Heart right ventricle (tissue), 16 donors: ENCODE data around the gene FAM83B. TPM values are rescaled to one million over a fixed set of nuclear protein-coding genes. Genes with fewer than 3 reads are reported as not detected.

Experiments used
- ATAC-seq, 8 donors: fragments of 200-7000 bp; cut with Tn5 transposase; one replicate each; pipeline ENCODE4 v1.9.1; 2020; ENCODE audit warnings: mild to moderate bottlenecking in 8 of 8, moderate library complexity in 8 of 8, moderate number of reproducible peaks in 1 of 8
- DNase-seq, 2 donors: peaks; one replicate each; pipeline ENCODE4 v3.0.0-alpha.2; 2020
- H3K27ac ChIP-seq, 10 donors: fragments of 200-600 bp; sonication (generic) in 2 of 10; one replicate each; pipeline versions ENCODE4 v1.5.0 to v1.8.0; 2020 to 2022; ENCODE audit warnings: mild to moderate bottlenecking in 3 of 10
- H3K27me3 ChIP-seq, 7 donors: fragments of 200-600 bp; one replicate each; pipeline ENCODE4 v1.8.0; 2021 to 2022; ENCODE audit warnings: mild to moderate bottlenecking in 2 of 7
- H3K36me3 ChIP-seq, 9 donors: fragments of 200-600 bp; sonication (generic) in 1 of 9; one replicate each; pipeline versions ENCODE4 v1.5.0 to v1.8.0; 2020 to 2022; ENCODE audit warnings: mild to moderate bottlenecking in 2 of 9
- H3K4me1 ChIP-seq, 9 donors: fragments of 200-600 bp; sonication (generic) in 1 of 9; one replicate each; pipeline versions ENCODE4 v1.5.0 to v1.8.0; 2020 to 2022; ENCODE audit warnings: mild to moderate bottlenecking in 4 of 9
- H3K4me3 ChIP-seq, 10 donors: fragments of 200-600 bp; sonication (generic) in 2 of 10; one replicate each; pipeline versions ENCODE4 v1.5.0 to v1.8.0; 2020 to 2022; ENCODE audit warnings: mild to moderate bottlenecking in 7 of 10, moderate library complexity in 2 of 10
- H3K9me3 ChIP-seq, 11 donors: fragments of 200-600 bp in 10 of 11; sonication (generic) in 2 of 11; one replicate each; pipeline versions ENCODE4 v1.5.0 to v1.8.0; 2013 to 2022; ENCODE audit warnings: mild to moderate bottlenecking in 2 of 11, control low read depth in 1 of 11, moderate library complexity in 1 of 11
- WGBS, 2 donors: extraction: QIAGEN DNeasy Blood & Tissue Kit; methylation state at CpG; one replicate each; pipeline ENCODE4 v1.1.7; 2013; ENCODE audit warnings: inconsistent platforms in 1 of 2; 5-methylcytosine and 5-hydroxymethylcytosine counted together
- intact Hi-C, 10 donors: fragments of 100-400 bp; cut with DNase I; formaldehyde crosslinking; loops; one replicate each; pipeline versions ENCODE4 v1.11.1 to v1.14.2; 2022
- polyA plus RNA-seq, 2 donors: library from polyadenylated mRNA; stranded (reverse); fragments of 200-250 nt; gene quantifications; one replicate each; pipeline ENCODE4 v1.2.3, GENCODE V29; 2013
- total RNA-seq, 10 donors: library from RNA; stranded (reverse); fragmentation: NEBNext Ultra II Directional in 3 of 10; extraction: Animal tissue kit (Norgen Biotek cat#: 25700) in 3 of 10; gene quantifications; one replicate each; pipeline versions ENCODE4 v1.2.1 to v1.2.4, GENCODE V29; 2021 to 2023
- TF ChIP-seq, protein P1 (sequence below), 9 donors: fragments of 200-600 bp; sonication (generic) in 2 of 9; IDR thresholded peaks; one replicate each; pipeline versions ENCODE4 v1.5.0 to v1.8.0; 2021 to 2022; ENCODE audit warnings: antibody characterized with exemption in 9 of 9, mild to moderate bottlenecking in 5 of 9, moderate library complexity in 1 of 9
- donor health status: Arrhythmogenic right ventricular cardiomyopathy.
- donor health status: ischemic (EF 13 %, LVEDD 7.1; RV severe dilation, severe dysfunction).
- donor health status: healthy with polysubstance abuse.
- donor health status: DM: no; HTN: yes; CAD: no.
- donor health status: DM: no; HTN: no; CAD: no.
- donor health status: ischemic (EF 25% LVEDD 6.9; RV normal size, moderate dysfunction).
- donor health status: ischemic (EF 25% LVEDD 5.7; RV mildly dilated, moderate dysfunction).
- donor health status: healthy.
- donor health status: DM: yes; HTN: yes; CAD: no.
- donor health status: Ischemic cardiomyopathy.
- donor health status: ischemic (EF 35%, LVEDD 5.7; RV mildly dilated, moderate dysfunction).
- donor health status: nonischemic (EF 11% LVEDD 7.7; RV severe dilation, severe dysfunction).
- donor health status: DM: yes; HTN: yes; CAD: no.
- donor health status: PGD.
- donor health status: ischemic (EF 29% LVEDD 5.4; RV normal size, mild dysfunction).
- donor health status: nonischemic (EF 23%, LVEDD 6.1; RV moderate dilation, normal function).

Gene FAM83B
- total and polyA plus RNA-seq, 12 donors: 0.01 to 7.2 (median 0.28) TPM; not detected in 4

DNA sequence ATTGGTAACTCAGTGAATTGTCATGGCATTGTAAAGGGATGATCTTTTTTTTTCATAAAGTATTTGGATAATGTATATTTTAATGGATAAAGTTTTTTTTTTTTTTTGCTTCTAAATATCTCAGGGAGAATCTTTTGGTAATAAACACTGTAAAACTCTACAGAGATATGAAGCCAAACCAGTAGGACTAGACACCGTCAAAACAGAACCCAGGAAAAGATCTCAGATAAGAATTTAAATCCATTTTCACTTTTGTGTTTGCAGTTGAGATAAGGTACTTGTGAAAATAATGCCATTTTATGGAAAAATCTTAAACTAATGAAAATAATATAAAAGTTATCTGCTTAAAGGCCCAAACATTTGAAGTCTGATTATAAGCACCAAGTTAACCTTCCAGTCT, 27.0 kb downstream of the FAM83B start:
- H3K36me3 ChIP-seq: no peaks in the 10 kb centered on the region
- no peaks in the 10 kb centered on the region for H3K9me3 ChIP-seq
- 39 to 56% methylated on average over 1 of the region's 1 CpG for WGBS, 2 donors
- no peaks in the 10 kb centered on the region for H3K4me1 ChIP-seq
- ATAC-seq (no peak), DNase-seq (no peak)
- no peaks in the 10 kb centered on the region for H3K27me3 ChIP-seq
- no peak overlapping the region for H3K4me3 ChIP-seq
- TF ChIP-seq, protein P1, sequence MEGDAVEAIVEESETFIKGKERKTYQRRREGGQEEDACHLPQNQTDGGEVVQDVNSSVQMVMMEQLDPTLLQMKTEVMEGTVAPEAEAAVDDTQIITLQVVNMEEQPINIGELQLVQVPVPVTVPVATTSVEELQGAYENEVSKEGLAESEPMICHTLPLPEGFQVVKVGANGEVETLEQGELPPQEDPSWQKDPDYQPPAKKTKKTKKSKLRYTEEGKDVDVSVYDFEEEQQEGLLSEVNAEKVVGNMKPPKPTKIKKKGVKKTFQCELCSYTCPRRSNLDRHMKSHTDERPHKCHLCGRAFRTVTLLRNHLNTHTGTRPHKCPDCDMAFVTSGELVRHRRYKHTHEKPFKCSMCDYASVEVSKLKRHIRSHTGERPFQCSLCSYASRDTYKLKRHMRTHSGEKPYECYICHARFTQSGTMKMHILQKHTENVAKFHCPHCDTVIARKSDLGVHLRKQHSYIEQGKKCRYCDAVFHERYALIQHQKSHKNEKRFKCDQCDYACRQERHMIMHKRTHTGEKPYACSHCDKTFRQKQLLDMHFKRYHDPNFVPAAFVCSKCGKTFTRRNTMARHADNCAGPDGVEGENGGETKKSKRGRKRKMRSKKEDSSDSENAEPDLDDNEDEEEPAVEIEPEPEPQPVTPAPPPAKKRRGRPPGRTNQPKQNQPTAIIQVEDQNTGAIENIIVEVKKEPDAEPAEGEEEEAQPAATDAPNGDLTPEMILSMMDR (IDR thresholded peaks at IDR 0.05): no peak
- intact Hi-C loops: loop anchor here in 2 of 10 donors (10.0 kb wide), 1 partner anchor 191 kb away; no protein-coding TSS in a partner anchor
- H3K27ac ChIP-seq: no peak overlapping the region

DNA sequence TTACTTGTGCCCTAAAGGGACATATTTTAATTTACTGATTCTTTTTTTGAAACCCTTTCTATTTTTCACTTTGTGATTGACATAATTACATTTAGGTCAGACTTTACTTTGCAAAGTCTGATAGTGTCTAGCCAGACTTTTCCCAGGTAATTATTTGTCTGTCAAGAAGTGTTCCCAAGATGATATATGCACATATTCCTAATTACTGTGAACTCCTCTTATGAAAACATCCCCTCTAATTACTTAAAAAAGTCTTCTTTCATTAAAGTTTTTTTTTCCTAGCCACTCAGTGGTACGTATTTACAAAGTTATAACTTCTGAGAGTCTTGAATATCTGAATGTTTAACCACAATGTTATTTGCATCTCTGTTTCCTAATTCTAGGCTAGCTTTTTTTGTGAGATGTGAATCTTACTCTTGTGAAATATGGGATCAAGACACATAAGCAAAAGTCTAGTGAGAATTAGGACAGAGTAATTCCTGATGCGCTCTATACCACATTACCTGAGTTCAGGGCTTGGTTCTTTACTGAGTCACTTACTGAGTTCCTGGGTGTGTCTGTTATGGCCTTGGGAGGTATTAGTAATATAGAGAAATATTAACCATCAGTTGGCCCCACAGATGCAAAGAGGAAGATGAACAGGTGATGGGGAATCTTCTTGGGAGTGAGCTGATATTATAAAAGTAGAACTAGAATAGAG, 27.9 kb downstream of the FAM83B start:
- Histone ChIP-seq H3K36me3 (no peaks in the 10 kb centered on the region), H3K9me3 (no peaks in the 10 kb centered on the region), H3K27ac (no peak overlapping the region), H3K27me3 (no peaks in the 10 kb centered on the region), H3K4me1 (no peaks in the 10 kb centered on the region), H3K4me3 (no peak overlapping the region)
- ATAC-seq: no peak
- DNase-seq: no peak
- 85 to 90% methylated on average over 2 of the region's 2 CpGs for WGBS, 2 donors
- intact Hi-C loops: loop anchor here in 2 of 10 donors (10.0 kb wide), 1 partner anchor 190 kb away; no protein-coding TSS in a partner anchor
- TF ChIP-seq, protein P1 (IDR thresholded peaks at IDR 0.05): no peak

DNA sequence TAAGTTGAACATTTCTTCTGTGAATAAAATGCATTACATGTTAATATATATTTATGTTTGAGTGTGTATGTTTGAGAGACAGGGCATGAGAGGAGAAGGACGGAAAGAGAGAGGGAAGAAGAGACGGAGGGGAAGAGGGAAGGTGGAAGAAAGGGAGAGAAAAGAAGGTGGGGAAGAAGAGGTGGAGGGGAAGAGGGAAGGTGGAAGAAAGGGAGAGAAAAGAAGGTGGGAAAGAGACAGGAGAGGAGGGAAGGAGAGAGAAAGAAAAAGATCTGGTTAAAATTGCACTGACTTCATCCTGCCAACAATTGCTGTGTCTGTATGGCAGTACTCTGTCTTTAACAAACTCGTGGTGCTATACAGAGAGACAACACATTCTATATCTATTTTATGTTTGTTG, 29.0 kb downstream of the FAM83B start:
- ATAC-seq (no peak), DNase-seq (no peak)
- TF ChIP-seq, protein P1 (IDR thresholded peaks at IDR 0.05): no peak
- intact Hi-C loops: loop anchor here in 2 of 10 donors (10.0 kb wide), 1 partner anchor 189 kb away; no protein-coding TSS in a partner anchor
- no peaks in the 10 kb centered on the region for H3K9me3 ChIP-seq
- no peaks in the 10 kb centered on the region for H3K27me3 ChIP-seq
- WGBS, 2 donors: 74 to 80% methylated on average over 3 of the region's 3 CpGs
- H3K4me3 ChIP-seq: no peak overlapping the region
- no peaks in the 10 kb centered on the region for H3K4me1 ChIP-seq
- H3K36me3 ChIP-seq: no peaks in the 10 kb centered on the region
- no peak overlapping the region for H3K27ac ChIP-seq

DNA sequence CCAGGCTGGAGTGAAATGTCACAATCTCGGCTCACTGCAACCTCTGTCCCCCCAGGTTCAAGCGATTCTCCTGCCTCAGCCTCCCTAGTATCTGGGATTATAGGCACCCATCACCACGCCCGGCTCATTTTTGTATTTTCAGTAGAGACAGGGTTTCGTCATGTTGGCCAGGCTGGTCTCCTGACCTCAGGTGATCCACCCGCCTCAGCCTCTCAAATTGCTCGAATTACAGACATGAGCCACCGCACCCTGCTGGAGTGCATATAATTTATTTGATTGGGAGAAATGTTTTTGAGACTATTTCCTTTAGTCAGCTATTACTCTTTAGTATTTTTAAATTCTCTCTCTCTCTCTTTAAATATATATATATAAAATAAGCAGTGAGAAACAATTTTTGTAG, 29.8 kb downstream of the FAM83B start:
- H3K27ac ChIP-seq: no peak overlapping the region
- intact Hi-C loops: loop anchor here in 2 of 10 donors (10.0 kb wide), 1 partner anchor 188 kb away; no protein-coding TSS in a partner anchor
- DNase-seq (no peak), ATAC-seq (no peak)
- H3K27me3 ChIP-seq: no peaks in the 10 kb centered on the region
- no peak overlapping the region for H3K4me3 ChIP-seq
- TF ChIP-seq, protein P1 (IDR thresholded peaks at IDR 0.05): no peak
- H3K36me3 ChIP-seq: no peaks in the 10 kb centered on the region
- no peaks in the 10 kb centered on the region for H3K4me1 ChIP-seq
- H3K9me3 ChIP-seq: no peaks in the 10 kb centered on the region
- 83 to 92% methylated on average over 8 of the region's 8 CpGs for WGBS, 2 donors
